ENCODE measurements around the gene ARHGAP25. TPM values are rescaled to one million over a fixed set of nuclear protein-coding genes. Genes with fewer than 3 reads are reported as not detected.

Gene ARHGAP25
- total RNA-seq, 1 experiment from 2014 or later: 0.27 TPM

- Histone ChIP-seq H4K20me1 (ENCODE audit: insufficient read depth) (no peaks in the 10 kb centered on the region), H3K27me3 (ENCODE audit: insufficient read depth, low read length) (peaks cover 28% of the 10 kb centered on the region; the same call in 1 of the 2 replicates), H3K9me2 (ENCODE audit: insufficient read depth) (no peaks in the 10 kb centered on the region; the same call in 1 of the 2 replicates), H3K79me2 (ENCODE audit: insufficient read depth, low read length) (no peaks in the 10 kb centered on the region), H3K4me1 (ENCODE audit: control insufficient read depth in 1 of 2, insufficient read depth in 2 of 2, low read length in 2 of 2) (no peaks in the 10 kb centered on the region), H3K9me3 (ENCODE audit: control insufficient read depth in 1 of 2, insufficient read depth in 1 of 2, low read depth in 1 of 2, low read length in 2 of 2) (no peaks in the 10 kb centered on the region), H2AFZ (ENCODE audit: low read depth, low read length, poor library complexity, severe bottlenecking) (no peak overlapping the region), H3K4me3 (replicated peaks in 1 of 2; ENCODE audit: low read depth in 1 of 2, low read length in 2 of 2) (no peak overlapping the region), H3K9ac (ENCODE audit: low read length) (no peak overlapping the region), H3K4me2 (ENCODE audit: low read length) (no peak overlapping the region), H3K27ac (ENCODE audit: low read depth, low read length) (no peak overlapping the region), H3K36me3 (ENCODE audit: control insufficient read depth in 1 of 2, insufficient read depth in 2 of 2, low read length in 2 of 2) (no peaks in the 10 kb centered on the region)
- DNase-seq (ENCODE audit: low read depth, low spot score) (no peak), ATAC-seq (no peak)
- TF ChIP-seq, protein P1, sequence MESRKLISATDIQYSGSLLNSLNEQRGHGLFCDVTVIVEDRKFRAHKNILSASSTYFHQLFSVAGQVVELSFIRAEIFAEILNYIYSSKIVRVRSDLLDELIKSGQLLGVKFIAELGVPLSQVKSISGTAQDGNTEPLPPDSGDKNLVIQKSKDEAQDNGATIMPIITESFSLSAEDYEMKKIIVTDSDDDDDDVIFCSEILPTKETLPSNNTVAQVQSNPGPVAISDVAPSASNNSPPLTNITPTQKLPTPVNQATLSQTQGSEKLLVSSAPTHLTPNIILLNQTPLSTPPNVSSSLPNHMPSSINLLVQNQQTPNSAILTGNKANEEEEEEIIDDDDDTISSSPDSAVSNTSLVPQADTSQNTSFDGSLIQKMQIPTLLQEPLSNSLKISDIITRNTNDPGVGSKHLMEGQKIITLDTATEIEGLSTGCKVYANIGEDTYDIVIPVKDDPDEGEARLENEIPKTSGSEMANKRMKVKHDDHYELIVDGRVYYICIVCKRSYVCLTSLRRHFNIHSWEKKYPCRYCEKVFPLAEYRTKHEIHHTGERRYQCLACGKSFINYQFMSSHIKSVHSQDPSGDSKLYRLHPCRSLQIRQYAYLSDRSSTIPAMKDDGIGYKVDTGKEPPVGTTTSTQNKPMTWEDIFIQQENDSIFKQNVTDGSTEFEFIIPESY (IDR thresholded peaks at IDR 0.05; ENCODE audit: extremely low read depth, insufficient replicate concordance, low read length): no peak
- no peak for TF ChIP-seq SP1 (IDR thresholded peaks at IDR 0.05; ENCODE audit: low read depth)
- TF ChIP-seq ZNF274 (IDR thresholded peaks at IDR 0.05; ENCODE audit: low read depth, low read length): no peak
- no peak for TF ChIP-seq EZH2phosphoT487 (IDR thresholded peaks at IDR 0.05; ENCODE audit: borderline replicate concordance)
- TF ChIP-seq ZFX (IDR thresholded peaks at IDR 0.05): no peak
- TF ChIP-seq REST (IDR thresholded peaks at IDR 0.05; ENCODE audit: low read depth): no peak
- TF ChIP-seq POLR2AphosphoS5 (IDR thresholded peaks at IDR 0.05; ENCODE audit: low read depth, low read length): no peak
- TF ChIP-seq FOSL1 (IDR thresholded peaks at IDR 0.05; ENCODE audit: low read depth): no peak
- TF ChIP-seq, protein P2, sequence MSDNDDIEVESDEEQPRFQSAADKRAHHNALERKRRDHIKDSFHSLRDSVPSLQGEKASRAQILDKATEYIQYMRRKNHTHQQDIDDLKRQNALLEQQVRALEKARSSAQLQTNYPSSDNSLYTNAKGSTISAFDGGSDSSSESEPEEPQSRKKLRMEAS (IDR thresholded peaks at IDR 0.05): no peak
- TF ChIP-seq CTCF (IDR thresholded peaks at IDR 0.05 in 2 of 3, conservative IDR thresholded peaks at IDR 0.05 in 1 of 3; ENCODE audit: borderline replicate concordance in 1 of 3, insufficient read depth in 1 of 3, low read depth in 2 of 3, low read length in 2 of 3): no peak
- no peak for TF ChIP-seq CBX3 (IDR thresholded peaks at IDR 0.05; ENCODE audit: low read depth)
- no peak for TF ChIP-seq JUND (IDR thresholded peaks at IDR 0.05)
- TF ChIP-seq TCF7L2 (IDR thresholded peaks at IDR 0.05; ENCODE audit: borderline replicate concordance, extremely low read depth, insufficient read depth, insufficient read length): no peak
- TF ChIP-seq ELF1 (IDR thresholded peaks at IDR 0.05; ENCODE audit: borderline replicate concordance, low read depth): no peak
- TF ChIP-seq YY1 (IDR thresholded peaks at IDR 0.05; ENCODE audit: extremely low read depth, insufficient replicate concordance, low read depth, low read length): no peak
- no peak for TF ChIP-seq POLR2A (IDR thresholded peaks at IDR 0.05; ENCODE audit: borderline replicate concordance, extremely low read depth, insufficient read depth, insufficient read length)
- TF ChIP-seq CEBPB (IDR thresholded peaks at IDR 0.05; ENCODE audit: low read depth): no peak
- TF ChIP-seq ATF3 (IDR thresholded peaks at IDR 0.05): no peak
- RAD21 ChIA-PET (ENCODE audit: low non-redundant PET in 1 of 2, low total read pairs in 2 of 2, uncharacterized antibody in 2 of 2, unreplicated experiment in 2 of 2): no interaction called here
- intact Hi-C loops (cut with micrococcal nuclease): no loop called here
- POLR2A ChIA-PET: no interaction called here
- CTCF ChIA-PET: no interaction called here
- no TSS peak for BruUV-seq (replicated peaks)
Observed at GRCh38 chr2:68857855-68858456, 123.3 kb downstream of the ARHGAP25 start.
